GM19025 (cell line): ENCODE measurements around the gene SLC25A21.
"Not testable (repeated sequence)": the region's sequence is repeated elsewhere in the genome, so short reads cannot be mapped to it uniquely, and the experiment has no call there.

Experiments used
- ATAC-seq: cut with Tn5 transposase; IDR thresholded peaks from one replicate; pipeline ENCODE4 v1.9.1; 2021; ENCODE audit warnings: mild to moderate bottlenecking, low read depth, moderate library complexity; ENCODE audit not compliant: unreplicated experiment

SLC25A21 gene

GRCh38 chr14:36845356-36846012, 326.9 kb downstream of the SLC25A21 start:
- ATAC-seq: no peak

- ATAC-seq: no peak
These were observed 327.8 kb downstream of the SLC25A21 start for GRCh38 chr14:36844443-36845195.

GRCh38 chr14:36843410-36843809, 329.0 kb downstream of the SLC25A21 start:
- no peak for ATAC-seq

GRCh38 chr14:36835128-36835527, 337.3 kb downstream of the SLC25A21 start:
- ATAC-seq: no peak

GRCh38 chr14:36834293-36834692, 338.1 kb downstream of the SLC25A21 start:
- ATAC-seq: no peak

- ATAC-seq: no peak
These were observed 342.9 kb downstream of the SLC25A21 start for GRCh38 chr14:36829547-36829946.

- ATAC-seq: no peak
These were observed 344.5 kb downstream of the SLC25A21 start for GRCh38 chr14:36827861-36828260.

- no peak for ATAC-seq
These were observed 345.8 kb downstream of the SLC25A21 start for GRCh38 chr14:36826614-36827013.

- ATAC-seq: no peak
These were observed 347.6 kb downstream of the SLC25A21 start for GRCh38 chr14:36824854-36825253.

- ATAC-seq: no peak
These were observed 348.8 kb downstream of the SLC25A21 start for GRCh38 chr14:36823651-36824050.

GRCh38 chr14:36822685-36823084, 349.7 kb downstream of the SLC25A21 start:
- ATAC-seq: no peak

- no peak for ATAC-seq
These were observed 351.5 kb downstream of the SLC25A21 start for GRCh38 chr14:36820901-36821300.

GRCh38 chr14:36820111-36820709, 352.2 kb downstream of the SLC25A21 start:
- no peak for ATAC-seq

GRCh38 chr14:36818794-36819384, 353.5 kb downstream of the SLC25A21 start:
- no peak for ATAC-seq

GRCh38 chr14:36818246-36818645, 354.2 kb downstream of the SLC25A21 start:
- ATAC-seq: no peak

GRCh38 chr14:36817071-36817930, 355.1 kb downstream of the SLC25A21 start:
- no peak for ATAC-seq

GRCh38 chr14:36816481-36816880, 355.9 kb downstream of the SLC25A21 start:
- no peak for ATAC-seq

GRCh38 chr14:36814783-36815182, 357.6 kb downstream of the SLC25A21 start:
- ATAC-seq: not testable (repeated sequence)

- ATAC-seq: no peak
These were observed 362.2 kb downstream of the SLC25A21 start for GRCh38 chr14:36810209-36810608.

GRCh38 chr14:36807727-36808126, 364.7 kb downstream of the SLC25A21 start:
- no peak for ATAC-seq
